IMR-90 (cell line): Measurements from ENCODE around the gene LGALS1. TPM values are rescaled to one million over a fixed set of nuclear protein-coding genes. Genes with fewer than 3 reads are reported as not detected.
A peak's percentile ranks its signal among the peaks of the same experiment; 100 is the strongest.
"Not testable (repeated sequence)": the region's sequence is repeated elsewhere in the genome, so short reads cannot be mapped to it uniquely, and the experiment has no call there.

ENCODE experiments used
- ATAC-seq: fragments of 200-7000 bp; cut with Tn5 transposase; 2 replicates; pipeline ENCODE4 v1.9.1; 2020; ENCODE audit warnings: low read depth, mild to moderate bottlenecking, moderate library complexity
- BruUV-seq: library from RNA; stranded (reverse); fragments of 400-500 nt; replicated peaks from 2 replicates; lab custom pipeline; 2021; lab: Mats Ljungman, UMichigan
- CTCF ChIA-PET: fragments of 300-600 bp; formaldehyde crosslinking; extraction: SDS; loops from one replicate; lab custom pipeline; 2021; ENCODE audit warnings: antibody characterized with exemption; lab: Yijun Ruan, JAX
- POLR2A ChIA-PET: fragments of 300-600 bp; sonication (Branson Sonifier 250); formaldehyde crosslinking; loops from one replicate; lab custom pipeline; 2022; ENCODE audit warnings: antibody characterized with exemption; ENCODE audit not compliant: unreplicated experiment; lab: Charles Lee
- DNase-seq: peaks from one replicate; pipeline ENCODE4 v3.0.0; 2013
- H2AFZ ChIP-seq: replicated peaks from 2 replicates; pipeline ENCODE3; 2013; ENCODE audit warnings: low read length, mild to moderate bottlenecking; ENCODE audit not compliant: poor library complexity
- H2AK5ac ChIP-seq: 2 replicates; pipeline ENCODE4 v1.6.1; 2013; ENCODE audit warnings: low read depth, low read length, inconsistent platforms
- H2AK9ac ChIP-seq: replicated peaks from 2 replicates; pipeline ENCODE3; 2013; ENCODE audit warnings: mild to moderate bottlenecking, low read depth, low read length, moderate library complexity; ENCODE audit not compliant: poor library complexity
- H2BK120ac ChIP-seq: 2 replicates; pipeline ENCODE4 v1.6.1; 2013; ENCODE audit warnings: low read depth, low read length, inconsistent platforms
- H2BK15ac ChIP-seq: 3 replicates; pipeline ENCODE4 v1.6.1; 2013; ENCODE audit warnings: low read depth, low read length, inconsistent platforms
- H2BK20ac ChIP-seq: 2 replicates; pipeline ENCODE4 v1.6.1; 2013; ENCODE audit warnings: low read depth, mild to moderate bottlenecking, inconsistent platforms, low read length, moderate library complexity
- H2BK5ac ChIP-seq: 2 replicates; pipeline ENCODE4 v1.6.1; 2013; ENCODE audit warnings: mild to moderate bottlenecking, low read depth, low read length, inconsistent platforms; ENCODE audit not compliant: poor library complexity, severe bottlenecking
- H3K14ac ChIP-seq: replicated peaks from 2 replicates; pipeline ENCODE4 v1.6.1; 2013; ENCODE audit warnings: low read depth, low read length, inconsistent platforms
- H3K18ac ChIP-seq: 2 replicates; pipeline ENCODE4 v1.6.1; 2013; ENCODE audit warnings: low read depth, low read length, control low read depth
- H3K23ac ChIP-seq: 2 replicates; pipeline ENCODE4 v1.6.1; 2013; ENCODE audit warnings: low read depth, low read length, inconsistent platforms
- H3K27ac ChIP-seq: 2 replicates; pipeline ENCODE4 v1.5.1; 2013; ENCODE audit warnings: mild to moderate bottlenecking, control low read depth, low read length; ENCODE audit not compliant: insufficient read depth
- H3K27me3 ChIP-seq: 2 replicates; pipeline ENCODE4 v1.6.1; 2013; ENCODE audit warnings: low read length; ENCODE audit not compliant: control insufficient read depth, insufficient read depth
- H3K36me3 ChIP-seq: 2 replicates; pipeline ENCODE4 v1.6.1; 2013; ENCODE audit warnings: low read length, mixed read lengths; ENCODE audit not compliant: control insufficient read depth, insufficient read depth
- H3K4ac ChIP-seq: 2 replicates; pipeline ENCODE4 v1.6.1; 2013; ENCODE audit warnings: low read depth, low read length, inconsistent platforms
- H3K4me1 ChIP-seq: 2 replicates; pipeline ENCODE4 v1.6.1; 2013; ENCODE audit warnings: low read length, mixed read lengths; ENCODE audit not compliant: control insufficient read depth, insufficient read depth
- H3K4me2 ChIP-seq: 2 replicates; pipeline ENCODE4 v1.6.1; 2013; ENCODE audit warnings: low read depth, mild to moderate bottlenecking, control low read depth, low read length, moderate library complexity
- H3K4me3 ChIP-seq: 2 replicates; pipeline ENCODE4 v1.5.1; 2013; ENCODE audit warnings: low read depth, mild to moderate bottlenecking, control low read depth, low read length, moderate library complexity; ENCODE audit not compliant: insufficient read depth
- H3K56ac ChIP-seq: 2 replicates; pipeline ENCODE4 v1.6.1; 2013; ENCODE audit warnings: low read length, inconsistent platforms; ENCODE audit not compliant: insufficient read depth; ENCODE audit errors: extremely low read depth
- H3K79me1 ChIP-seq, 2 experiments: 2 replicates each; pipeline ENCODE4 v1.6.1; 2013; ENCODE audit warnings: low read length in 2 of 2, inconsistent platforms in 1 of 2, low read depth in 1 of 2
- H3K9ac ChIP-seq: 2 replicates; pipeline ENCODE4 v1.6.1; 2013; ENCODE audit warnings: low read depth, low read length, control low read depth
- H3K9me1 ChIP-seq: 2 replicates; pipeline ENCODE4 v1.6.1; 2013; ENCODE audit warnings: low read length, inconsistent platforms; ENCODE audit not compliant: insufficient read depth
- H3K9me3 ChIP-seq: 2 replicates; pipeline ENCODE4 v1.6.1; 2013; ENCODE audit warnings: low read length; ENCODE audit not compliant: control insufficient read depth, insufficient read depth
- H4K20me1 ChIP-seq: 2 replicates; pipeline ENCODE4 v1.6.1; 2013; ENCODE audit warnings: low read length, inconsistent platforms; ENCODE audit not compliant: insufficient read depth
- H4K5ac ChIP-seq: 2 replicates; pipeline ENCODE4 v1.6.1; 2013; ENCODE audit warnings: mild to moderate bottlenecking, low read depth, low read length, control low read depth
- H4K8ac ChIP-seq, 2 experiments: 2 replicates each; pipeline ENCODE4 v1.6.1; 2013; ENCODE audit warnings: low read depth in 2 of 2, low read length in 2 of 2, control low read depth in 1 of 2, inconsistent platforms in 1 of 2
- H4K91ac ChIP-seq: 2 replicates; pipeline ENCODE4 v1.6.1; 2013; ENCODE audit warnings: low read depth, low read length, inconsistent platforms; ENCODE audit not compliant: insufficient read depth
- CEBPB ChIP-seq: IDR thresholded peaks from 2 replicates; pipeline ENCODE4 v1.6.1; 2012; ENCODE audit warnings: low read depth, low read length, improper control_type of control experiment
- RFX5 ChIP-seq: IDR thresholded peaks from 2 replicates; pipeline ENCODE4 v1.8.0; 2012; ENCODE audit warnings: low read depth, mild to moderate bottlenecking, low read length, moderate library complexity
- WGBS, 2 experiments: methylation state at CpG; one replicate each; pipeline versions ENCODE4 v1.1.5 to v1.1.7; 2013; ENCODE audit warnings: missing lambda C conversion rate in 2 of 2; ENCODE audit not compliant: insufficient read length in 1 of 2; ENCODE audit errors: extremely low coverage in 2 of 2; 5-methylcytosine and 5-hydroxymethylcytosine counted together
- dilution Hi-C: fragments of 300-500 bp; cut with HindIII; formaldehyde crosslinking; loops from one replicate; pipeline ENCODE4 v1.14.3; 2018; ENCODE audit warnings: low sequenced_read_pairs; ENCODE audit not compliant: unreplicated experiment
- in situ Hi-C: fragments of 300-500 bp; cut with MboI; formaldehyde crosslinking; loops from 3 replicates; pipeline ENCODE4 v1.14.3; 2019; ENCODE audit warnings: low sequenced_read_pairs, inconsistent platforms, mixed read lengths
- intact Hi-C: fragments of 100-400 bp; cut with micrococcal nuclease; formaldehyde crosslinking; loops from 2 replicates; pipeline ENCODE4 v1.10.0; 2022
- polyA plus RNA-seq, 3 experiments: library from polyadenylated mRNA; depleted of rRNA; stranded (reverse); fragments of >200 nt; gene quantifications; 2 replicates each; pipeline ENCODE4 v1.2.3, GENCODE V29; 2012; ENCODE audit warnings: low replicate concordance in 1 of 3
- total RNA-seq: library from RNA; depleted of rRNA; stranded (reverse); fragments of >200 nt; gene quantifications from 2 replicates; pipeline ENCODE4 v1.2.3, GENCODE V29; 2012

The LGALS1 gene
- total and polyA plus RNA-seq, 2 of the 4 experiments (the other 2 are of a cell fraction), result 11,896 to 15,383 TPM

DNA sequence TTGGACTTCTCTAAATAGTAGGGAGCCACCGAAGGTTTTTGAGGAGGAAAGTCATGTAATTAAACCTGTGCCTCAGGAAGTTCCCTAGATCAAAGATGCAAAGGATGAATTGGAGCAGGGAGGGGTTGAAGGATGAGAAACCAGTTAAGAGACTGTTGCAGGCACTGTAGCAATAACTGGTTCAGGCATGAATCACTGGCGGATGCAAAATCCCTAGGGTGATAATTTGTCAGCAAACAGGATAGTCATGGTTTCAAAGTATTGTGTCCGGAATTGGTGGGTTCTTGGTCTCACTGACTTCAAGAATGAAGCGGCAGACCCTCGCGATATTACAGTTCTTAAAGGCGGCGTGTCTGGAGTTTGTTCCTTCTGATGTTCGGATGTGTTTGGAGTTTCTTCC is 41.3 kb downstream of the LGALS1 start:
- Histone ChIP-seq H3K18ac (no peak overlapping the region), H3K14ac (no peak overlapping the region), H2AFZ (no peak overlapping the region), H2AK5ac (no peak overlapping the region), H2BK15ac (no peak overlapping the region), H3K9ac (no peak overlapping the region), H3K23ac (no peak overlapping the region), H2BK20ac (no peak overlapping the region), H3K9me3 (no peaks in the 10 kb centered on the region), H3K9me1 (no peaks in the 10 kb centered on the region), H3K79me1 (no peaks in the 10 kb centered on the region), H2BK5ac (no peak overlapping the region), H4K5ac (no peak overlapping the region), H3K4me1 (no peaks in the 10 kb centered on the region), H4K8ac (no peak overlapping the region), H4K20me1 (no peaks in the 10 kb centered on the region), H3K4me3 (no peak overlapping the region), H2BK120ac (no peak overlapping the region), H2AK9ac (no peak overlapping the region), H3K4me2 (no peak overlapping the region), H4K91ac (no peak overlapping the region), H3K56ac (no peak overlapping the region), H3K27me3 (no peaks in the 10 kb centered on the region), H3K36me3 (no peaks in the 10 kb centered on the region), H3K27ac (no peak overlapping the region), H3K4ac (no peak overlapping the region)
- TF ChIP-seq RFX5 (no peak), CEBPB (peak; percentile 57; the same call in 1 of the 2 replicates)
- POLR2A ChIA-PET, result no interaction called here
- in situ Hi-C loops, result no loop called here
- intact Hi-C loops, result no loop called here
- ATAC-seq (no peak), DNase-seq (peak; percentile 33)
- 98% methylated on average over 6 of the region's 9 CpGs; no CpG with 5 or more reads in 1 of the 2 experiments for WGBS, 2 experiments
- dilution Hi-C loops, result no loop called here
- CTCF ChIA-PET, result no interaction called here
- BruUV-seq, result no TSS peak

DNA sequence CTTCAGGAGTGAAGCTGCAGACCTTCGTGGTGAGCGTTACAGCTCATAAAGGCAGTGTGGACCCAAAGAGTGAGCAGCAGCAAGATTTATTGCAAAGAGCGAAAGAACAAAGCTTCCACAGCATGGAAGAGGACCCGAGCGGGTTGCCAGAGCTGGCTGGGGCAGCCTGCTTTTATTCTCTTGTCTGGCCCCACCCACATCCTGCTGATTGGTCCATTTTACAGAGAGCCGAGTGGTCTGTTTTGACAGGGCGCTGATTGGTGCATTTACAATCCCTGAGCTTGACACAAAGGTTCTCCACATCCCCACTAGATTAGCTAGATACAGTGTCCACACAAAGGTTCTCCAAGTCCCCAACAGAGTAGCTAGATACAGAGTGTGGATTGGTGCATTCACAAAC is 41.8 kb downstream of the LGALS1 start:
- H3K14ac ChIP-seq, H3K23ac ChIP-seq, H3K56ac ChIP-seq, dilution Hi-C loops, H3K36me3 ChIP-seq, H3K18ac ChIP-seq, H2BK5ac ChIP-seq, H3K4me2 ChIP-seq, H2BK15ac ChIP-seq, intact Hi-C loops, H2BK20ac ChIP-seq, H2BK120ac ChIP-seq, H2AK5ac ChIP-seq, H3K79me1 ChIP-seq, ATAC-seq, H3K9me1 ChIP-seq, H4K20me1 ChIP-seq, H2AK9ac ChIP-seq, H3K4ac ChIP-seq, H4K5ac ChIP-seq, BruUV-seq, H4K91ac ChIP-seq, H3K9ac ChIP-seq, H3K27me3 ChIP-seq, H3K4me3 ChIP-seq, CTCF ChIA-PET, in situ Hi-C loops, H3K27ac ChIP-seq, H2AFZ ChIP-seq, H4K8ac ChIP-seq, H3K9me3 ChIP-seq, POLR2A ChIA-PET, H3K4me1 ChIP-seq, DNase-seq: not testable (repeated sequence)
- 70% methylated on average over 2 of the region's 7 CpGs; no CpG with 5 or more reads in 1 of the 2 experiments for WGBS, 2 experiments
